Activated T-helper 17 cell treated with anti-CD3 and anti-CD28 coated beads, Interleukin-2, amount 50 U/mL, for 72 hours (primary cell): ENCODE data around the gene ERBB4. TPM values are rescaled to one million over a fixed set of nuclear protein-coding genes. Genes with fewer than 3 reads are reported as not detected.

Experiments used
- ATAC-seq: fragments of 150-1000 bp; cut with Tn5 transposase; replicated peaks from 2 replicates; pipeline ENCODE4 v1.10.0; 2021; ENCODE audit warnings: mild to moderate bottlenecking, moderate library complexity
- H3K27ac Mint-ChIP-seq: one replicate; pipeline ENCODE4 v1.8.0; 2022; ENCODE audit warnings: mixed read lengths
- H3K27me3 Mint-ChIP-seq: one replicate; pipeline ENCODE4 v1.8.0; 2022; ENCODE audit warnings: mixed read lengths
- H3K36me3 Mint-ChIP-seq: one replicate; pipeline ENCODE4 v1.8.0; 2022; ENCODE audit warnings: low read depth, mild to moderate bottlenecking, mixed read lengths
- H3K4me1 Mint-ChIP-seq: one replicate; pipeline ENCODE4 v1.8.0; 2022; ENCODE audit warnings: mixed read lengths
- H3K4me3 Mint-ChIP-seq: one replicate; pipeline ENCODE4 v1.8.0; 2022; ENCODE audit warnings: mild to moderate bottlenecking, mixed read lengths
- H3K9me3 Mint-ChIP-seq: one replicate; pipeline ENCODE4 v1.8.0; 2022; ENCODE audit warnings: mixed read lengths
- total RNA-seq, 2 donors: library from RNA; stranded (reverse); gene quantifications; one replicate each; pipeline ENCODE4 v1.2.3, GENCODE V29; 2022

ERBB4 gene
- total RNA-seq, 2 donors from 2014 or later: not detected

DNA sequence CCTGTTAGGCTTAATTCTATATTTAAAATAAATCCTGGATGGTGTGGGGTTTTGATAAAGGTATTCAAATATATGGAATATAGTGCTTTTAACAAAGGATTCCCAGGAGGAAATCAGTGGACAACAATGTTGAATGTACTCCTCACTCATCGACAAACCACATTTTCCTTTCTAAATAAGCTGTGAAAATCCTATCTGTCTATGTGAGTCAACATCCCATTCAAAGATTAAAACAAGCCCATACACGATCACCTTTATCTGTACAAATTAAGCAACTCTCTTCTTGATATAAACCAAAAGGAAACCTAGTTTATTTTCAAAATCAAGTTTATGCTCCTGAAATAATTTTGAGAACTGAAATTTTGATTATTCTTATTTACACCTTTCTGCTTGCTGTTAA lies 153.4 kb downstream of the ERBB4 start:
- Mint-ChIP-seq H3K36me3 (no peaks in the 10 kb centered on the region), H3K4me1 (no peaks in the 10 kb centered on the region)

DNA sequence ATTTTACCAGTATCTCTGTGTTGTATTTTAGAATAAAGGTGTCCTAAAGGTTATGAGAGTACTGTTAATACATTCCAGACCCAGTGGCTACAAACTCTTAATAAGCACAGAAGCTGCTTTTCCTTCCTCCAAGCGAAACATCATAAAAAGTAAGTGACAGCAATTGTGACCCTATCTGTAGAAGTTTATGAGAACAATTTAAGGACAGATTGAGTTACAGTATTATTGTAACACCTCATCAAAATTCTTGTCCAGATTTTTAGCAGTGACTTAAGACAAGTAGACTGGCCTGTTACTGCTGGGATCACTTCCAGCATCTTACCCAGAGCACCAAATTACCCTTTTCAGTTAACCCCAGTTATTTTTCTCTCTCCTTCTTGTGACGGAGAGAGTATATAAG lies 154.6 kb downstream of the ERBB4 start:
- no peak for ATAC-seq
- Mint-ChIP-seq H3K4me3 (no peak overlapping the region), H3K4me1 (no peaks in the 10 kb centered on the region), H3K9me3 (peaks cover 4% of the 10 kb centered on the region), H3K27me3 (no peaks in the 10 kb centered on the region), H3K36me3 (no peaks in the 10 kb centered on the region), H3K27ac (no peak overlapping the region)

More for the DNA sequence above, 153.4 kb downstream of the ERBB4 start:
- Mint-ChIP-seq H3K4me3 (no peak overlapping the region), H3K9me3 (peaks cover 4% of the 10 kb centered on the region), H3K27ac (no peak overlapping the region), H3K27me3 (no peaks in the 10 kb centered on the region)
- no peak for ATAC-seq

DNA sequence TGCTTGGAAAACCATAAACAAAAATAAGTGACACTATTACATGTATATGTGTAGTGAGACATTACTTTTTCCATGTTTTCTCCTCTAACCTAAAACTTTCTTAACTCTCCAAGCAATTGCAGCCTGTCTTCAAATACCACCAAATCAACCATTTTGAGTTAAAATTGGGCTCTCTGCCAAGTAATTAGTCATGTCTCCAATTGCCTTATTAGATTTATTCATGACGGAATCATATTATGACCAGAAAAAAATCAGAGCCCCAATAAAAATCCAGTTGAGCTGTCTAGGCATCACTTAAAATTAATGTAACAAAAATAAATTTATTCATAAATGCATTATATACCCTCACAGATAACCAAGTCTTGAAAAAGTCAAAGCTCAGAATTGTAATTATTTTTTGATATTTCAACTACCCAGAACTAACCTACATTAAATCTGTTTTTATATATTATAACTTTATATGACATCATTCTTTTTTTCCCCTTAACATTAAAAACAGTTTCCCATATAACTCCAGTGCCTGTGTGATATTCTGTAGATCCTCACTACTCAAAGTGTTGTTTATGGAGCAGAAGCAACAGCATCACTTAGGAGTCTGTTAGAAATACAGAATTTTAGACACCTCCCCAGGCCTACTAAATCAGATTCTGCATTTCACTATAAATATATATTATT lies 157.0 kb downstream of the ERBB4 start:
- no peaks in the 10 kb centered on the region for H3K36me3 Mint-ChIP-seq
- H3K4me3 Mint-ChIP-seq: no peak overlapping the region
- H3K27ac Mint-ChIP-seq: no peak overlapping the region
- no peaks in the 10 kb centered on the region for H3K27me3 Mint-ChIP-seq
- H3K4me1 Mint-ChIP-seq: no peaks in the 10 kb centered on the region
- no peak for ATAC-seq
- H3K9me3 Mint-ChIP-seq: peaks cover 2% of the 10 kb centered on the region

DNA sequence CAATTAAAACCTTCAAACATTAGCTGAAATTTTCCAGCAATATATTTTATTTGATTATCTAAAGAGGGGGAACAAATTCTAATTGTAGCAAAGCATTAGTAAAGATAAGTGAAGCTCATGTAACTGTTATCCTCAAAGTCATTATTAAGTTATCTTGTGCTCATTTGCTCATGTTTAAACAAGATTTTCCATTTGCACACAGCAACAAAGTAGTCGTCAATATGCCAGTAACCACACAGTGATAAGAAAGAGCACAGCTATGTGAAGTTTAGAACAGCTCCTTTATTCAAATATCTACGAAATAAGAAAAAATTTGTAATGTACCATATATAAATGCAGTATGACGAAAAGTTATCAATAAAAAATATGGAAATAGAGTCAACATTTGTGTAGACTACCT lies 159.5 kb downstream of the ERBB4 start:
- H3K27me3 Mint-ChIP-seq: no peaks in the 10 kb centered on the region
- H3K4me1 Mint-ChIP-seq: no peaks in the 10 kb centered on the region
- no peaks in the 10 kb centered on the region for H3K9me3 Mint-ChIP-seq
- no peak overlapping the region for H3K4me3 Mint-ChIP-seq
- no peak overlapping the region for H3K27ac Mint-ChIP-seq
- ATAC-seq: no peak
- H3K36me3 Mint-ChIP-seq: no peaks in the 10 kb centered on the region

DNA sequence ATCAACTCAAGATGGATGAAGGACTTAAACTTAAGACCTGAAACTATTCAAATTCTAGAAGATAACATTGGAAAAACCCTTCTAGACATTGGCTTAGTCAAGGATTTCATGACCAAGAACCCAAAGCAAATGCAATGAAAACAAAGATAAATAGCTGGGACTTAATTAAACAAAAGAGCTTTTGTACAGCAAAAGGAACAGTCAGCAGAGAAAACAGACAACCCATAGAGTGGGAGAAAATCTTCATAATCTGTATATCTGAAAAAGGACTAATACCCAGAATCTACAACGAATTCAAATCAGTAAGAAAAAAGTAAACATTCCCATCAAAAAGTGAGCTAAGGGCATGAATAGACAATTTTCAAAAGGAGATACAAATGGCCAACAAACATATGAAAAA lies 171.2 kb downstream of the ERBB4 start:
- no peak overlapping the region for H3K27ac Mint-ChIP-seq
- peaks cover 7% of the 10 kb centered on the region for H3K9me3 Mint-ChIP-seq
- H3K4me1 Mint-ChIP-seq: no peaks in the 10 kb centered on the region
- no peak overlapping the region for H3K4me3 Mint-ChIP-seq
- no peaks in the 10 kb centered on the region for H3K36me3 Mint-ChIP-seq
- ATAC-seq: no peak
- no peaks in the 10 kb centered on the region for H3K27me3 Mint-ChIP-seq

DNA sequence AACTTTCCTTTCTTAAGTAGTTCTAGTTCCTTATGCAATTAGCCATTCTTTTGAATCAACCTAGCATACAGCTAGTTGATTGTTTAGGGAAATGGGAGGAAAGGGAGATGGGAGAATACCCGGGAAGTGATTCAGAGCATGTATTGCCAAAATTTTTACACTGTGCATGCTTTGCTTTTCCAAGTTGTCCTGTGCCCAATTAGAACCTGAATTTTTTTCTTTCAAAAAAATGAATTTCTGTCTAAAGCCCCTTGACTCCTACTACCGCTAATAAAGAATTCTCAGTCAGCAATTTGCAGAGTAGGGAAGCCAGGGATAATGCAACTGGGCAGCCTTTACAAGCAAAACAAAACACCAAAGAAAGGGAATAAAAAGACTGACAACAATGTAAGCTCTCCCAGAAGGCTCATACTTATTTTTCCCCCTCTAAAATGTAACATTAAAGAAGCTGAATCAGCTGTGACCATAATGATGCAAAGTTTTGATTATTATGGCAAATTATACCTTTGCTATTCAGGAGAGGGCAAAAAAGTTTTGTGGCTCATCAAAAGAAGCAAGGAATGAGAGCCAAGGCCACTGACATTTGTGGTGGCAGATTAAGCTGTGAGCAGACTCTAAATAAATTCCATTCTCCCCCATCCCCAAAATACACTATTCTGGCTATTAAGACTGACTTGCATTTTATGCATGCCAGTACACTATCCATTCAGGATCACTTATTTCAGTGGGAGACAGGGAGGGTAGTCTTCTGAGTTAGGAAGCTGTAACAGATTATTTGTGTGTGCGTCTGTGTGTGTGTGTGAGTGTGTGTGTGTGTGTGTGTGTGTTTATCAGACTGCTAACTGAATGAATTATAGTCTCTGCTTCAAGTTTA lies 174.3 kb downstream of the ERBB4 start:
- H3K27me3 Mint-ChIP-seq: no peaks in the 10 kb centered on the region
- H3K4me1 Mint-ChIP-seq: no peaks in the 10 kb centered on the region
- ATAC-seq: no peak
- H3K27ac Mint-ChIP-seq: no peak overlapping the region
- H3K36me3 Mint-ChIP-seq: no peaks in the 10 kb centered on the region
- no peaks in the 10 kb centered on the region for H3K9me3 Mint-ChIP-seq
- no peak overlapping the region for H3K4me3 Mint-ChIP-seq

DNA sequence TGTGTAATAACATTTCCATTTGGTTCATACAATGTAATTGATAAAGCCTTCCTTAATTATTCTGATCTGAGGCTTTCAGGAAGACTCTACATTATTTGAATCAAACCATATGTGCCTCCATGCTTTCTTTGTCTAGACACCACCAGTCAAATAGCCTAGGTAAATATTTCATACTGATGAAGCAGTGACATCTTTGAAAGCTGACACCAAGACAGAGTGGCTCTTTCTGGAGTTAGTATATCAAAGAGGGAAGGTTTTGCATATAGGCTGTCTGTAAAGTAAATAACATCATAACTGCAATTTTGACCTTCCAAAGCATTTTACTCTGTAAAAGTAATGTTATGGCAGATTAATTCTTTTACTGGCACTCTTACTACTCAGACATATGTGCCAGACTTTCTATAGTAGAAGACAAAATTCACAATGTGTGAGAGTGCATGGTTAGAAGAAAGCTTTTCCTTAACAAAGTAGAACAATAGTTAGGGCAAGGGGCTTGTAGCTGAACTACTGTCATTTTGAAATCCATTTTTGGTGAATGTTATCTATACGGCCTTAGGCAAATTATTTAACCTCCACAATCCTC lies 177.3 kb downstream of the ERBB4 start:
- H3K27me3 Mint-ChIP-seq: no peaks in the 10 kb centered on the region
- H3K4me3 Mint-ChIP-seq: no peak overlapping the region
- H3K27ac Mint-ChIP-seq: no peak overlapping the region
- H3K36me3 Mint-ChIP-seq: no peaks in the 10 kb centered on the region
- H3K9me3 Mint-ChIP-seq: no peaks in the 10 kb centered on the region
- H3K4me1 Mint-ChIP-seq: no peaks in the 10 kb centered on the region
- ATAC-seq: no peak

DNA sequence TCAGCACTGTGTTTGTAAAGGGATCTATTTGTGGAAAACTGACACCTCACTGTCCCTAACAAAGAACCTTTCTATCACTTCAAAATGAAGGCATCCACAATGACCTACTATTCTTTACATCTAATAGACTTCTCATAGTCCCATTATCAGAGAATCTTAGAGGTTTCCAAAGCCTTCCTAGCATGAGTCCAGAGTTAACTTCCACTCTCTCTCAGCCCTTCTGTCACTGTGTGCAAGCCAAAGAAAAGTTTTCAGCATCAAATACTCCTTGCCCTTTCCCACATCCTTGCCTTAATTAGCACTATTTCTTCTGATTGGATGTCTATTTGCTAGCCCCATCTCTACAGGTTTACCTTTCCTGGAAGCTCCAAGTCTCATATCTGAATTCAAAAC lies 178.5 kb downstream of the ERBB4 start:
- no peaks in the 10 kb centered on the region for H3K27me3 Mint-ChIP-seq
- no peak for ATAC-seq
- no peaks in the 10 kb centered on the region for H3K4me1 Mint-ChIP-seq
- no peaks in the 10 kb centered on the region for H3K36me3 Mint-ChIP-seq
- H3K27ac Mint-ChIP-seq: no peak overlapping the region
- no peak overlapping the region for H3K4me3 Mint-ChIP-seq
- H3K9me3 Mint-ChIP-seq: no peaks in the 10 kb centered on the region

DNA sequence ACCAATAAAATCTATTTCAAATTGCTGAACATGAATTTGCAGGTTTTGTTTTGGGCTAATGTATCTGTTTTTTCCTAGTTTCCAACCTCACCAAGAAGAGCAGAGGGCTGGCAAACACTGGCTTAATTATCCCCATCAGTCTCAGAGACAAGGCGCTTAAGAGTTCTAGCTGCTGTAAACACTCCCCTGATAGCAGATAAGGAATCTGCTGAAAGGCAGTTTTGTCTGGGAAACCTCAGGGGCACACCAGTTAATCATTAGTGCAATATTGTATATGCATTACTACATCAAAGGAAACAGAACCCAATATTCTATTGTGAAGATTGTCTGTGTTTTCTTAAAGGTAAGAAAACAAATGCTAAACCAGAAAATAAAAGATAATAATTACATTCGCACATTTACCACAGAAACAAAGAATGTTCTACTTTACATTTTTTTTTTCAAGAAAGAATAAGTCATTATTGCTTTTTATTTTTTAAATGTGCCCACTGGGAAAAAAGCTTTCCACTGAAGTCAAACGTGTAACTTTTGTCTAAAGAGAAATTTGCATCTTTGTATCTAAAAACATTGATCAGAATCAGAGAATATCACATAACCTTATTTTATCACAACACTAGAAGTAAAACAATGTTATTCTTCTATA lies 179.1 kb downstream of the ERBB4 start:
- ATAC-seq: no peak
- no peaks in the 10 kb centered on the region for H3K27me3 Mint-ChIP-seq
- H3K9me3 Mint-ChIP-seq: no peaks in the 10 kb centered on the region
- no peaks in the 10 kb centered on the region for H3K36me3 Mint-ChIP-seq
- no peak overlapping the region for H3K4me3 Mint-ChIP-seq
- H3K4me1 Mint-ChIP-seq: no peaks in the 10 kb centered on the region
- no peak overlapping the region for H3K27ac Mint-ChIP-seq

DNA sequence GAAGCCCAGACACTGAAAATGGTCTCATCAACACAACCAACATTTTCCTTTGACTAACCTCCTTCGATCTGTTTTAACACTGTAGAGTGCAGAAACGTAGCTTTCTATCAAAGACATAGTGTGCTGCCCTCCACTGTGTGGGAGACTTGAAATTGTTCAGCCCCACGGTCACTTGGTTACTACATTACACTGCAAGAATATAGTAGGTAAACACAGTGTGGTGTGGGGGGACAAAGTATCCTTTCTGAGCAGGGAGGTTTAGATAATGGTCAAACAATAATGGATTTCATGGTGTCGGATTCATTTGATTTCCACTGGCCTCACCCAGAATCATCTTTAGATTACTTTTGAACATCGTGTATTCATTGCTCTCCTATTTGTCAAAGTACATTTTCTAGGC lies 181.0 kb downstream of the ERBB4 start:
- Mint-ChIP-seq H3K36me3 (no peaks in the 10 kb centered on the region), H3K9me3 (no peaks in the 10 kb centered on the region), H3K27me3 (no peaks in the 10 kb centered on the region), H3K4me1 (no peaks in the 10 kb centered on the region), H3K4me3 (no peak overlapping the region), H3K27ac (no peak overlapping the region)
- no peak for ATAC-seq

DNA sequence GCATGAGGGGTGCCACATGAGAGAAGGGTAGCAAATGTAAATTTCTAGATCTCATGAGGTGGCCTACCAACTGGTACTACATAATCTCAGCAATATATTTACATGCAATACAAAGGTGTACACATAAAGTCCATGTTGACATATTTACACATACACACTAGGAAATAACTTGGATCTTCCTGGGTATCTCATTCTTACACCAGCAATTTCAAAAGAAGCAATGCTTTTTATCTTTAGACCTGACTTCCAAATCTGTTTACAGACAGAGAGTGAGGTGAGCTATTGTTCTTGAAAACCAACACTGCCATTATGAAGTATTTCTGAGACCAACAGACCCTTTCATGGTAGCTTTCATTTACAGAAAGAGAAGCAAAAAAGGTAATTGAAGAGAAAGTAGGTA lies 184.2 kb downstream of the ERBB4 start:
- no peak overlapping the region for H3K4me3 Mint-ChIP-seq
- no peak overlapping the region for H3K27ac Mint-ChIP-seq
- no peaks in the 10 kb centered on the region for H3K36me3 Mint-ChIP-seq
- no peaks in the 10 kb centered on the region for H3K9me3 Mint-ChIP-seq
- no peaks in the 10 kb centered on the region for H3K4me1 Mint-ChIP-seq
- ATAC-seq: no peak
- no peaks in the 10 kb centered on the region for H3K27me3 Mint-ChIP-seq

DNA sequence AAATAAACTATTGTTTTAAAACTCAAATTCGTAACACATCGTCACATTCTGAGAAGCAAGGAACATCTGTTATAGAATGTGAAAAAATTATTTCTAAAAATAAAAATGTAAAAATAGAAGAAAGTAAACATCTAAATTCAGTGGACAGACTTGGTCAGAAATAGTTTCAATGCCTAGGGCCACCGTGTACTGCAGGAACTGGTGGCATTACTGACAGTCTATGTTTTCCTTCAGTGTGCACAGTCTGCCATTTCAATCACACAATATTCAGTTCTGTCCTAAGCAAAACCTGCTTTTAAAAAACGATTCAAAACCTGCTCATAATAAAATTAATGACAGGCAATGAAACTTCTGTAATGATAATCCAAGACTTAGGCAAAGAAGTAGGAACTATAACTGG lies 190.1 kb downstream of the ERBB4 start:
- Mint-ChIP-seq H3K27ac (no peak overlapping the region), H3K27me3 (no peaks in the 10 kb centered on the region), H3K4me1 (no peaks in the 10 kb centered on the region), H3K9me3 (no peaks in the 10 kb centered on the region), H3K4me3 (no peak overlapping the region), H3K36me3 (no peaks in the 10 kb centered on the region)
- ATAC-seq: no peak

DNA sequence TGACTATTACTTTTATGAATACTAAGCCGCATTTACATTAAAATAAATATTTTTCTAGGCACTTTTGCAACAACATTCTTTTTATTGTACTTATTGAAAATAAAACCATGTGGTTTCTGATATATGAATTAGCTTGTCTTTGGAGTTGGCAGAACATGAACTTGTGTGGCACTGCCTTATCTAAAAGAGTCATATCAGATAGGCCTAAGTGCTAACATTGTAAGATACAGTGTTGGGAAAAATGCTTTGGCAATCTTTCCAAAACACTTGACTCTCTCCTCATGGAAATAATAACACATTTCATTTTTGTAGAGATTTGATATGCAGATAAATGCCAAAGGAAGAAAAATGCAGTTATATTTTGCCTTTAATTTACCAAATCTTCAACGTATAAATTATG lies 191.7 kb downstream of the ERBB4 start:
- H3K36me3 Mint-ChIP-seq: no peaks in the 10 kb centered on the region
- H3K4me3 Mint-ChIP-seq: no peak overlapping the region
- no peak overlapping the region for H3K27ac Mint-ChIP-seq
- peaks cover 5% of the 10 kb centered on the region for H3K9me3 Mint-ChIP-seq
- no peak for ATAC-seq
- no peaks in the 10 kb centered on the region for H3K27me3 Mint-ChIP-seq
- H3K4me1 Mint-ChIP-seq: no peaks in the 10 kb centered on the region

DNA sequence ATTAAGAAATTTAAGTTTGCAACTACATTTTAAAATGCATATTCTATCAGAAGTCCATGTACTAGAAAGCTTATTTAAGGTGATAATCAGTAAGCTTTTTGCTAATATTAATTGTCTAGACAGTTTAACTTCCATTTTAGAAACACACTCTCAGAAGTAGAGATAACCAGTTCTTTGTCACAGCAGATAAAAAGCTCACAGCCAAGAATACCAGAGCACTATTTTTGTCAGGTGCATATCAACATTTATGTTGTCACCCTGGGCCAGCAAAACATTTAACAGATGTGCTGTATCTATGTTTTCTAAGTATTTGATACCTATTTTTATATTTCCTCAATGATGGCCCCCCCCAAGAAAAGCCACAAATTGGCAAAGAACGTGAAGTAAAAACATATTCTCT lies 192.6 kb downstream of the ERBB4 start:
- no peak overlapping the region for H3K27ac Mint-ChIP-seq
- no peaks in the 10 kb centered on the region for H3K4me1 Mint-ChIP-seq
- no peaks in the 10 kb centered on the region for H3K36me3 Mint-ChIP-seq
- peaks cover 5% of the 10 kb centered on the region for H3K9me3 Mint-ChIP-seq
- H3K27me3 Mint-ChIP-seq: no peaks in the 10 kb centered on the region
- ATAC-seq: no peak
- no peak overlapping the region for H3K4me3 Mint-ChIP-seq

DNA sequence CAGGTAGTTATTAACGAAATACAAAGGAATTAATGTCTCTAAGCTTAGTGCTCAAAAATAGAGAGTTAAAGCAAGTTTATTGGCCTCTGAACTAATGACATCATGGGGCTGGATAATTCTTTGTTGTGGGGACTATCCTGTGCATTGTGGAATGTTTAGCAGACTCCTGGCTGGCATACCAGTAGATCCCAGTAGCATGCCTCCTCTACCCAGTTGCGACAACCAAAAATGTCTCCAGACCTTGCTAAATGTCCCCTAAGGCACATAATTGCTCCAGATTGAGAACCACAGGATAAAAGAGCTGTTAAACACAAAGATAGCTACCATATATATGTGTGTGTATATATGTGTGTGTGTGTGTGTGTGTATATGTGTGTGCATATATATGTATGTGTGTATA lies 194.5 kb downstream of the ERBB4 start:
- Mint-ChIP-seq H3K4me1 (no peaks in the 10 kb centered on the region), H3K4me3 (no peak overlapping the region), H3K9me3 (peaks cover 5% of the 10 kb centered on the region), H3K27ac (no peak overlapping the region), H3K36me3 (no peaks in the 10 kb centered on the region), H3K27me3 (no peaks in the 10 kb centered on the region)
- no peak for ATAC-seq
